ENCODE results near the gene ASB6.
"Not testable (repeated sequence)": the region's sequence is repeated elsewhere in the genome, so short reads cannot be mapped to it uniquely, and the experiment has no call there.

The ASB6 gene

GRCh38 chr9:129666575-129666974 lies 24.6 kb upstream of the ASB6 start:
- no peak for DNase-seq

GRCh38 chr9:129665814-129666520 lies 24.0 kb upstream of the ASB6 start:
- no peak for DNase-seq

- peak; percentile 90 for DNase-seq
These were observed 23.4 kb upstream of the ASB6 start, which contains the start of gene PRRX2 for GRCh38 chr9:129665389-129665775. PRRX2 (plus strand) TSS chr9:129665647; CDS start chr9:129665868, 221 bp downstream.

- no peak for DNase-seq
These were observed 22.9 kb upstream of the ASB6 start for GRCh38 chr9:129664746-129665388.

- DNase-seq: not testable (repeated sequence)
These were observed 20.3 kb upstream of the ASB6 start for GRCh38 chr9:129662239-129662638.

GRCh38 chr9:129661029-129661428 lies 19.1 kb upstream of the ASB6 start:
- DNase-seq: no peak

GRCh38 chr9:129656795-129657390 lies 14.9 kb upstream of the ASB6 start:
- peak; percentile 92 for DNase-seq

GRCh38 chr9:129655696-129656095 lies 13.7 kb upstream of the ASB6 start:
- no peak for DNase-seq

- no peak for DNase-seq
These were observed 13.2 kb upstream of the ASB6 start for GRCh38 chr9:129655154-129655553.

GRCh38 chr9:129654554-129655040 lies 12.6 kb upstream of the ASB6 start:
- no peak for DNase-seq

GRCh38 chr9:129653823-129654553 lies 12.0 kb upstream of the ASB6 start:
- no peak for DNase-seq

GRCh38 chr9:129650680-129651235 lies 8.8 kb upstream of the ASB6 start:
- DNase-seq: no peak

GRCh38 chr9:129649726-129650679 lies 8.1 kb upstream of the ASB6 start:
- DNase-seq: peak; percentile 83

GRCh38 chr9:129648764-129649115 lies 6.8 kb upstream of the ASB6 start:
- no peak for DNase-seq

- peak; percentile 59 for DNase-seq
These were observed 6.3 kb upstream of the ASB6 start for GRCh38 chr9:129648092-129648763.

- DNase-seq: no peak
These were observed 5.7 kb upstream of the ASB6 start for GRCh38 chr9:129647635-129648034.

GRCh38 chr9:129646654-129647053 lies 4.7 kb upstream of the ASB6 start:
- no peak for DNase-seq

GRCh38 chr9:129646252-129646651 lies 4.3 kb upstream of the ASB6 start:
- DNase-seq: no peak

GRCh38 chr9:129644902-129645301 lies 3.0 kb upstream of the ASB6 start:
- no peak for DNase-seq

GRCh38 chr9:129644365-129644764 lies 2.4 kb upstream of the ASB6 start:
- no peak for DNase-seq

GRCh38 chr9:129643706-129644105 lies 1.8 kb upstream of the ASB6 start:
- no peak for DNase-seq

Measured in fibroblast of skin of right biceps (primary cell).